GM21723 (cell line): ENCODE measurements around the gene NKX6-1.

Experiments used
- ATAC-seq: cut with Tn5 transposase; IDR thresholded peaks from one replicate; pipeline ENCODE4 v1.9.1; 2021; ENCODE audit warnings: mild to moderate bottlenecking, moderate library complexity; ENCODE audit not compliant: unreplicated experiment

NKX6-1 gene

GRCh38 chr4:84498203-84498934, 723 bp downstream of the NKX6-1 start:
- ATAC-seq, result no peak

- ATAC-seq, result no peak
Measured at GRCh38 chr4:84497504-84498202, 1.4 kb downstream of the NKX6-1 start.

- ATAC-seq, result no peak
Measured at GRCh38 chr4:84496706-84497503, 2.2 kb downstream of the NKX6-1 start.

GRCh38 chr4:84496331-84496705, 2.8 kb downstream of the NKX6-1 start:
- ATAC-seq, result no peak

DNA sequence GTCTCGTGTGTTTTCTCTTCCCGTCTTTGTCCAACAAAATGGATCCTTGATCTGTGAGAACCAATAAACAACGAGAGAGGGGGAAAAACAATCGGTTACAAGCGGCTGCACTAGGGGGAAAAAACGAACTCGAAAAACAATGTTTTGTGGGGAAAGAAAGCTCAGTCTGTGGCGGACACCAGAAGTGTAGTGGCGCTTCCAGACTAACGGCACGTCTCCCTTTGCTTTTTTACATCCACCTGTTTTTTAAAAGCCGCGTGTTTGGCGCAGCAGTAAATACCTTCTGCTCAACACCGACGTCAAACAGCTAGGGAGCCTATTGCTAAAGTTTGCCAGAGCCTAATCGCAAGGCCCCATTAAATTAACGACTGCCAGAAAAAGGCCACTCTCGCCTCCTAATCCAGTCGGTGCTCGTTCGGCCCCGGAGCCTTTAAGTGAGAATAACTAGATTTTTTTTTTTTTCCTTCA, 3.3 kb downstream of the NKX6-1 start:
- no peak for ATAC-seq

DNA sequence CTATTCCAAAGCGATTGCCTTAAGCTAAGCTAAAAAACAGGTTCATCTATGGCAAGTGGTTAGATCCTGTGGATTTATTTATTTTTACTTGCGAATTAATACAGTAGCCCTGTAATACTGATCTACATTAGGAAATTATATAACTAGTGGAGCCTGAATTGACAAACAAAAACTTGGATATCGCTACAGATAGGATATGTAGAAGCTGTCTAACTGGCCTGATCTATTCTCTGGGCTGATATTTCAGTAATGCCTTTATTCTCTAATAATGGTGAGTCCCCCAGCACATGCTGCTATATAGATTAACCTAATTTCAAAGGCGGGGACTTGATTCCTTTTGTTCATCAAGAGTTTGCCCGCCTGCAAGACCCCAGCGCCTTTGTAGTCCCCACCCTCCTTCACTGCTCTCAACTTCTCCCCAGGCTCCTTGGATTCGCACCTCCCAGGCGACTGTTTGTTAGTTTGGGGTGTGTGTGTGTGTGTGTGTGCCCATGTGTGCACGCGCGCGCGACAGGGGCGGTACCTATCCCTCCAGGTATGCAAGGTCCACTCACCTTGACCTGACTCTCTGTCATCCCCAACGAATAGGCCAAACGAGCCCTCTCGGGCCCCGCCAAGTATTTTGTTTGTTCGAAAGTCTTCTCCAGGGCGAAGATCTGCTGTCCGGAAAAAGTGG, 3.8 kb downstream of the NKX6-1 start:
- ATAC-seq, result no peak

- ATAC-seq, result no peak
Measured at GRCh38 chr4:84494531-84494930, 4.6 kb downstream of the NKX6-1 start.

GRCh38 chr4:84494076-84494475, 5.0 kb downstream of the NKX6-1 start:
- ATAC-seq, result no peak

GRCh38 chr4:84493092-84493850, 5.8 kb downstream of the NKX6-1 start:
- ATAC-seq, result no peak

- ATAC-seq, result no peak
Measured at GRCh38 chr4:84492737-84493091, 6.4 kb downstream of the NKX6-1 start.

- ATAC-seq, result no peak
Measured at GRCh38 chr4:84492290-84492689, 6.8 kb downstream of the NKX6-1 start.

DNA sequence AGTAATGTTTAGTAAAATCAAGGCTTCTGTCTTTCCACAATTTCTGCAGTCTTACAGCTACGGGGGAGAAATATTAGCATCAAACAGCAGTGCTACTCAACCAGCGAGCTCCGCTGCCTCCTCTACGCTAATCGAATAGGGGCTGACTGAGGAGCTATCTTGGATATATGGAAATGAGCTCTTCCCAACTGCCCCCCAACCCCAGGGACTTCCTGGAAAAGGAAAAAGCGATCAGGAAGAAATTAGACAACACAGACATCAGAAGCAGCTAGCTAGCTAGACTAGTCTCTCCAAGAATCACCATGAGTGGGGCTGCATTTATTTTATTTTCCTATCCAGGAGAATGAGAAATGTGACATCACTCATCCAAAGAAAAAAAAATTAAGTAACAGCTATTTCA, 7.6 kb downstream of the NKX6-1 start:
- ATAC-seq, result no peak

DNA sequence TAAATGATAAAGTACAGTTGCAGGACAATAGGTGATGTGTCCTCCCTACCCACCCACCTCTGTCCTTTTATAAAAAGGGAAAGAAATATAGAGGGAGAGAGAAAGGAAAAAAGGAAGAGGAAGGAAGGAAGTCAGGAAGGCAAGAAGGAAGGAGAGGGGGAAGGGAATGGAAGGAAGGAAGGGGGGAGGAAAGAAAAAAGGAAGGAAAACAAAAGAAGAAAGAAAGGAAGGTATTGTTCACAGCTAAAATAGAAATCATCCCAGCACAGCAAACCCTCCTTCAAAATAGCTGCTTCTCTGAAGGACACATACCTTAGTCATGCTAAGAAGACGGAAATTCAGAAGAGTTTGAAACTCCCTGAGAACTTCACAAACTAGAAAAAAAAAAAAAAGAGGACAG, 8.4 kb downstream of the NKX6-1 start:
- ATAC-seq, result no peak

DNA sequence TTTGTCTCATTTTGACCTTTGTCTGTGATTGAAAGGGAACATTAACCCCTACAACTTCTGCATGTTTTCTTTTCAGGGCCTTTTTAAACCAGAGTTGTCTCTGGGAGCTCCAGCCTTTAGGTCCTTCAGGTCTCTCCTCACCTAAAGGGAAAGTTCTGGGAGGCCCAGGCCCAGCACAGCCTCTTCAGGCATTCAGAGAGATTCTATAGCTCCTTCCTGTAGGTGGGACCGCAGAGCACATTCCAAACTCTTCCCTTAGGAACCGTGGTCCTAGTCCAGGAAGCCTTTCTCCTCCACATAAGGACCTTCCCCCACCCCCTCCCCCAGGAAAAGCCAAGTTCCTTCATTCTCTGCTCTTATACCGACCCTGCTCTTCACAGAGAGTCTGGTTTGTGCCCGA, 14.9 kb downstream of the NKX6-1 start:
- no peak for ATAC-seq

- no peak for ATAC-seq
Measured at GRCh38 chr4:84483688-84484087, 15.4 kb downstream of the NKX6-1 start.

DNA sequence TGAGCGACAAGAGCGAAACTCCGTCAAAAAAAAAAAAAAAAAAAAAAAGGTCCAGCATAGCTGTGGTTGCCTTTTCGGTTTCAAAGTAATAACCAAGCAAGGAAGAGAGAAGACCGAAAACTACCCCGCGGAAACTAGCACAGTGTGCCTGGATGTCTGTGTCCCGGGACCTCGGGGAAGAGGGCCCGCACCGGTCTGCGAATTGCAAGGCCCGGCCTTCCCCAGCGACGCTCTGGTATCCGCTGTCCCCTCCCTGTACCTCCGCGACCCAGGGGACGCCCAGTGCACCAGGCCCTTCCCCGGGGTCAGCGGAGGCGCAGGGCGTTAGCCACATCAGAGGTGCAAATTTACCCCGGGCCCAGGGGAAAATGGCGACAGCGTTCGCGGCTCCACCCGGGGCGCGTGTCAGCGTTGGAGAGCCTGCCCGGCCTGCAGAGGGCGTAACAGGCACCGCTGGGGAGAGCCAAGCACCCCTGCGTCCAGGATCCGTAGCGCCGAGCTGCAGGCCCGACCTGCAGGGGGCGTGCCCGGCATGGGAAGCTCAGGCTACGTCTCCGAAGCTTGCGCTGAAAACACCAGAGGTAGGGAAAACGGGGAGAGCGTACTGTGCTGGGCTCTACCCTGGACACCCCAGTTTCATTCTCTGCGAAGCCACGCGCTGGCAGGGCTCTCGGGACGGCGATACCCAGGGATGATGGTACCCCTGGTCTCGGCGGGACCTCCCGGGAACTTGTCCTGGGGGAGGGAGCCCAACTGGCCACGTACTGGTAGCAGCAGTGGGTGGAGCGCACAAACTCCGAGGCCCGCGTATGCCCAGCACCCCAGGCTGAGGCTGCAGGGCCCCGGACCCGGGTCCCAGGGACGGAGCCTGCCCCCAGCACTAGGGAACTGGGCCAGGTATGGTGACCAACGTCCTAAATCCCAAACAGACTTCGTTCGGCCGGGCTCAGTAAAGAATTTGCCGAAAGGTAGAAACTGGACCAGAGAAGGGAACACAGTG, 16.2 kb downstream of the NKX6-1 start:
- ATAC-seq, result no peak

GRCh38 chr4:84481860-84482245, 17.2 kb downstream of the NKX6-1 start:
- ATAC-seq, result no peak

- no peak for ATAC-seq
Measured at GRCh38 chr4:84481077-84481859, 17.8 kb downstream of the NKX6-1 start.

- ATAC-seq, result no peak
Measured at GRCh38 chr4:84480082-84480481, 19.0 kb downstream of the NKX6-1 start.
